Sciatic nerve (tissue), 2 donors: ENCODE measurements around the gene PPP6R2. TPM values are rescaled to one million over a fixed set of nuclear protein-coding genes. Genes with fewer than 3 reads are reported as not detected.
"Not testable (repeated sequence)": the region's sequence is repeated elsewhere in the genome, so short reads cannot be mapped to it uniquely, and the experiment has no call there.

ENCODE experiments used
- ATAC-seq: fragments of 200-7000 bp; cut with Tn5 transposase; one replicate; pipeline ENCODE4 v1.9.1; 2020; ENCODE audit warnings: mild to moderate bottlenecking, moderate library complexity
- DNase-seq: peaks from one replicate; pipeline ENCODE4 v3.0.0-alpha.2; 2020; ENCODE audit warnings: low spot score
- intact Hi-C: fragments of 100-400 bp; cut with DNase I; formaldehyde crosslinking; loops from one replicate; pipeline ENCODE4 v1.14.2; 2022
- total RNA-seq: library from RNA; stranded (reverse); fragmentation: NEBNext Ultra II Directional; extraction: Animal tissue kit (Norgen Biotek cat#: 25700); gene quantifications from one replicate; pipeline ENCODE4 v1.2.1, GENCODE V29; 2021
- donor health status: DM: no; HTN: no; CAD: no.
- donor health status: DM: no; HTN: no; CAD: no.

PPP6R2 gene
- total RNA-seq, 1 donor from 2014 or later, result 42.1 TPM

- DNase-seq (no peak), ATAC-seq (no peak)
- intact Hi-C loops, result no loop called here
These were observed 26.7 kb upstream of the PPP6R2 start for GRCh38 chr22:50316114-50317065.

DNA sequence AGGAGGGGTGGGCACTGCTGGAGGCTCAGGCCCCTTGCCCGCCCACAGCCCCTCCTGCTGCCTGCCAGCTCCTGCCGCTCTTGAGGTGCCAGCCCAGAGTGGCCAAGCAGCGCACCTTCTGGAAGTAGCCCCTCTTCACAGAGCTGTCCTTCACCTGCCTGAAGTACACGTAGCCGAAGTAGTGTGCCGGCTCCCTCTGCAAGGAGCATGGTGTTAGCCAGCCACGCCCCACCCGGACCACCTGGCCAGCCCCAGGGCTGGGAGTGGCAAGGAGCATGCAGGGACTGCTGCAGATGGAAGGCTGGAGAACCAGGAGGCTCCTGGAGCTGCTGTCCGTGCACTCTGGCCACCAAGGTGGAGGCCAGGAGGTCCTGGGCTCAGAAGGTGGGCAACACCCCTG lies 25.9 kb upstream of the PPP6R2 start:
- intact Hi-C loops, result no loop called here
- DNase-seq (no peak), ATAC-seq (no peak)

- ATAC-seq, result no peak
- DNase-seq, result no peak
- intact Hi-C loops, result no loop called here
These were observed 25.5 kb upstream of the PPP6R2 start for GRCh38 chr22:50317674-50318073.

GRCh38 chr22:50318356-50318697 lies 24.8 kb upstream of the PPP6R2 start:
- DNase-seq (no peak), ATAC-seq (no peak)
- intact Hi-C loops, result no loop called here

GRCh38 chr22:50318698-50319411 lies 24.3 kb upstream of the PPP6R2 start:
- DNase-seq (no peak), ATAC-seq (no peak)
- intact Hi-C loops, result no loop called here

- DNase-seq (no peak), ATAC-seq (no peak)
- intact Hi-C loops, result no loop called here
These were observed 23.6 kb upstream of the PPP6R2 start for GRCh38 chr22:50319503-50319951.

DNA sequence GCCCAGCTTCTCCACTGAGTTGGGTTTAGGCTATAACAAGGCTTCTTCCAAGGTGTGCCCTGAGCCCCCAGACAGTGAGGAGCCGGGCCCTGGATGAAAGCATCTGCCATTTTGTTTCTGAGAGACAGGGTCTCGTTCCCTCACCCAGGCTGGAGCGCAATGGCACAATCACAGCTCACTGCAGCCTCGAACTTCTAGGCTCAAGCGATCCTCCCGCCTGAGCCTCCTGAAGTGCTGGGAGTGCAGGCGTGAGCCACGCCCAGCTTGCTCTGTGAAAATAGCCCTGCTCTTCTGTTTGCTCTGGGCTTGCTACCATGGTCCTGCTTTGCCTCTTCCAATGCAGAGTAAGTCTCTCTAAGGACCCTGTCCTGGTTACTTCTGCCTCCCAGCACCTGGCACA lies 23.0 kb upstream of the PPP6R2 start:
- no peak for DNase-seq
- intact Hi-C loops, result no loop called here
- ATAC-seq, result no peak

GRCh38 chr22:50320671-50321325 lies 22.3 kb upstream of the PPP6R2 start:
- DNase-seq, result no peak
- ATAC-seq, result no peak
- intact Hi-C loops, result no loop called here

- DNase-seq, intact Hi-C loops: not testable (repeated sequence)
These were observed 20.6 kb upstream of the PPP6R2 start for GRCh38 chr22:50322382-50323104.

GRCh38 chr22:50323900-50324299 lies 19.2 kb upstream of the PPP6R2 start:
- intact Hi-C loops, result no loop called here

More at GRCh38 chr22:50322382-50323104, 20.6 kb upstream of the PPP6R2 start:
- ATAC-seq, result not testable (repeated sequence)

GRCh38 chr22:50325444-50326224 lies 17.5 kb upstream of the PPP6R2 start:
- intact Hi-C loops, result loop anchor here (2.0 to 5.0 kb wide), 2 partner anchors 57 to 73 kb away; partner anchors contain the start of gene HDAC10
- DNase-seq (no peak), ATAC-seq (no peak)

More at GRCh38 chr22:50323900-50324299, 19.2 kb upstream of the PPP6R2 start:
- no peak for ATAC-seq
- DNase-seq, result no peak

DNA sequence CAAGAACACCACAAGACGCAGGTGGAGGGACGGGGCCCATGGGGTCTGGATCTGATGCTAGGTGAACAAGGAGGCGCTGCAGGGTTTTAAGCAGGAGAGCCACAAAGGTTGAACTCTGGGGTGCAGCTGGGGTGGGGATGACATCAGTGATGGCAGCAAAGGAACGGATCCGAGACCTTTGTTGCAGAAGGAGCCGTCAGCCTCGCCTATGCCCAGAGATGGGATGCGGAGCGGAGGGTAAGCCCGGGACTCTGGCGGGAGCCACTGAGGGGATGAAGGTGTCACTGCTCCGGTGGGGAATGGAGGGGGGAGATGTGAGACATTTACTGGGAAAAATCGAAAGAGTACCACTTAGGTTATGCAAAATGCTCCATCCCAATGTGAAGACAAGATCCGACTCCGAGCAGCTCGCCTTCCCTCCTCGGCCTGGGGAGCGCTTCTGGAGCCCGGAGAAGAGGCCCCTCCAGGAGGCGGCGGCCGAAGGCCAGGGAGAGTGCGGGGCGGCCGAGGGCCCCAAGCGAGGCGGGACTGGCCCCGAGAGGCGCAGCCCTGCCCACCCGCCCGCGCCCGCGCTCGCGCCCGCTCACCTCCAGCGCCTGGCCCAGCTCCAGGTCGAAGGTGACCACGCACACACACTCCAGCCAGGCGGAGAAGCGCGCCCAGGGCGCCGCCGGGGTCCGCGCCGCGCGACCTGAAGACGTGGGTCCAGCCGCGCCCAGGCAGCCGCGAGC lies 16.7 kb upstream of the PPP6R2 start:
- peak; percentile 21 for ATAC-seq
- intact Hi-C loops, result loop anchor here (2.0 to 5.0 kb wide), 2 partner anchors 58 to 74 kb away; partner anchors contain the start of gene HDAC10
- no peak for DNase-seq

DNA sequence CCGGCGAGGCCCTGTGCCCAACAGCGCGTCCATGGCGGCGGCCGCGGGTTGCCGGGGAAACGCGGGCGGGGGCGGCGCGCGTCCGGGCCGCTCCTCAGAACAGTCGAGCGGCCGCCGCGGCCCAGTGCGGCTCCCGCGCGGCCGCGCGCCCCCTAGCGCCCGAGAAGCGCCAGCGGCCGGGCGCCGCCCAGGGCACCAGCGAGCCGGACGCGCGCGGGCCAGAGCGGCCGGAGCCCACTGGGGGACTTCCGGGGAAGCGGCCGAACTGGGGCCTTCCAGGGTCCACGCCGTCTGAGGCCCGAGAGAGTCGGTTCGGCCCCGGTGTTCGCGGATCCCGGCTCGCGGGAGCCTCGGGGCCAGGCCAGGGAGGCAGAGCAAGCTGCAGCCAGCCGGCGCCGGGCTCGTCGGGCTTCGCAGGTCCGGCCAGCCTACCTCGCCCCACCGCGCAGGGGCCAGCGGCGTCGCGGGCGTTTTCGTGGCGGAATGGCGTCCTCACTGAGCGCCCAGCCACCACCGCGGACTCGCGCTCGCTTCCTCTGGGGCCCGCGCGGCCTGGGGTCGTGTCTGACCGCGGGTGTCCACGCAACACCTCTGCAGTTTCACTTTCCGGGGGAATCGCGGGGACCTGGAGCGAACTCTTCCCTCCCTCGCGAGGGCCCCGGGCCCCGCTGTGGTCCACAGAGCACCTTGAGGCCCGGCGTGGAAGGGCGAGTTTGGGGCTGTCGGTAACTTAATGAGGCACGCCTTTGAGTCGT lies 16.0 kb upstream of the PPP6R2 start, which contains the start of gene DENND6B:
Gene DENND6B, minus strand, starts transcription at position 57 of the 755 bp plus-strand sequence. Its CDS starts 24 bp downstream, at position 33.
- DNase-seq, result peak; percentile 87
- peak; percentile 88 for ATAC-seq
- intact Hi-C loops, result loop anchor here (2.0 to 5.0 kb wide), 2 partner anchors 58 to 75 kb away; partner anchors contain the start of gene HDAC10

GRCh38 chr22:50327711-50328019 lies 15.5 kb upstream of the PPP6R2 start:
- intact Hi-C loops, result loop anchor here (2.0 to 5.0 kb wide), 2 partner anchors 59 to 75 kb away; partner anchors contain the start of gene HDAC10
- ATAC-seq, result no peak
- no peak for DNase-seq

DNA sequence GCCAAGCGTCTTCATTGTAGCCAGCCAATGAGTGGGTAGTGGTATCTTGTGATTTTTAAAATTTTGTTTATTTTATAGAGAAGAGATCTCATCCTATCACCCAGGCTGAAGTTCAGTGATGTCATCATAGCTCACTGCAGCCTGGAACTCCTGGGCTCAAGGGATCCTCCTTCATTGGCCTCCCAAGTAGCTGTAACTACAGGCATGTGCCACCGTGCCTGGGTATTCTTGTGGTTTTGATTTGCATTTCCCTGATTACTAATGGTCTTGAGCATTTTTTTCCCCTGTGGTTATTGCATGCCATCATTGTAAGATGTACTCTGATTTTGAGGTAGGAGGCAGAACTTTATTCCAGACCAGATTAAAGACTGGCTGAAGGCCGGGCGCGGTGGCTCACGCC lies 13.9 kb upstream of the PPP6R2 start:
- intact Hi-C loops, result loop anchor here (5.0 kb wide), 1 partner anchor 77 kb away; the partner anchor contains the start of gene HDAC10
- no peak for ATAC-seq

DNA sequence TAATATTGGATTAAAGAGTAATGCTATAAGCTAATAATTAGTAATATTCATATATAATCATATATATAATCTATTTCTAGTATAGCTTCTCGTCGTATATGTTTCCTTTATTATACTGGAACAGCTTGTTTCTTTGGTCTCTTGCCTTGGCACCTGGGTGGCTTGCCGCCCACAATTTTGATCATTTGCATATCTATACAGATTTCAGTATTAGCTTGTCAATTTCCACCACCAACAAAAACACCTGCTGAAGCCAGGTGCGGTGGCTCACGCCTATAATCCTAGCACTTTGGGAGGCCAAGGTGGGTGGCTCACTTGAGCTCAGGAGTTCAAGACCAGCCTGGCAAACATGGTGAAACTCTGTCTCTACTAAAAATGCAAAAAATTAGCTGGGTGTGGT lies 8.7 kb upstream of the PPP6R2 start:
- ATAC-seq, intact Hi-C loops, DNase-seq: not testable (repeated sequence)

More for the DNA sequence above, 13.9 kb upstream of the PPP6R2 start:
- DNase-seq, result no peak
